ENCODE results near the gene SCD5. TPM values are rescaled to one million over a fixed set of nuclear protein-coding genes. Genes with fewer than 3 reads are reported as not detected.

SCD5 gene
- total and polyA plus RNA-seq, 2 donors (not counting 3 experiments of a cell fraction or from before 2014, with no cell fraction given) = 38.4 to 38.5 TPM

DNA sequence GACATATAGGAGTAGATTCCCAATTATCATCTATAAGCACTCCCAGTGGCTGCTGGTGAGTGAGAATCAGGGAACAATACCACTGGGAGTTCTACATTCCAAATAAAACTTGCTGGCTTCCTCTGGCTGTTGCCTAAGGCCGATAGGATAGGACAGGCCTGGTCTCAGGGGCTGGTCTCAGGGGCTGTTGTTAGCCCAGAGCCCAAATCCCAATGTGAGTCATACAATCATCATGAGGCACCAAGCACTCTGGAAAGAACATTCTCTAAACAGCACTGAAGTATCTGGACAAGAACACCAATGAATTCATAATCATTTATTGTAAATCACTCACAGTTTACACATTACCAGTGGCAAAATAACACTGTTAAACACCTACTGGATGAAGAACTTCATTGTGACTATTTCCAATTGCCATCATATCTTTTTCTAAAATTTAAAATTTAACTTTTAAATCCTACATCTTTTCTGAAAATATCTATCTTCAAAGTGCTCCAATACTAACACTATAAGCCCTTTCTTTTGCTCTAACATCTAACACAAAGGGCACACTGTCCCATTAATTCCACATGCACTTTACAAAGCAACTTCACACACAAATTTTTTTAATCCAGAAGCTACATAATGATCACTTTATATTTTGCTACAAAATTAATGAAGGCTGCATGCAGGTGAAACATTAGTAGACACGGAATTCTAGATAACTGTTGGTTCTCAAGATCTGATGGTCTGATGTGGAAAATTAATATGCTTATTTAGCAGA, 169.2 kb downstream of the SCD5 start:
- dilution Hi-C loops (cut with MboI; ENCODE audit: extremely low pct_ligation_motif_present, low sequenced_read_pairs) (no loop called here), intact Hi-C loops (cut with micrococcal nuclease) (no loop called here)
- CTCF ChIA-PET = interaction anchor here (3.7 kb wide), 1 partner anchor 109 kb away, joined by 13 read pairs; no protein-coding TSS in a partner anchor
- Histone ChIP-seq H3K27me3 (ENCODE audit: control insufficient read depth in 2 of 2, insufficient read depth in 2 of 2, low read length in 2 of 2) (no peaks in the 10 kb centered on the region), H3K27ac (ENCODE audit: insufficient read depth, low read depth, low read length) (no peak overlapping the region), H3K36me3 (ENCODE audit: control insufficient read depth in 2 of 2, extremely low read depth in 1 of 2, insufficient read depth in 2 of 2, low read length in 2 of 2) (peaks cover 0 to under 1% of the 10 kb centered on the region in 2 experiments), H3K79me2 (ENCODE audit: control insufficient read depth, insufficient read depth, low read length) (no peaks in the 10 kb centered on the region), H2AFZ (ENCODE audit: low read depth, low read length) (no peak overlapping the region), H3K4me2 (ENCODE audit: insufficient read depth, low read length) (no peak overlapping the region), H3K9ac (replicated peaks; ENCODE audit: extremely low read depth, insufficient read depth, low read length) (no peak overlapping the region), H3K4me1 (ENCODE audit: control insufficient read depth, extremely low read depth, insufficient read depth, low read length) (no peaks in the 10 kb centered on the region), H4K20me1 (replicated peaks; ENCODE audit: control insufficient read depth, extremely low read depth, insufficient read depth, low read length) (no peaks in the 10 kb centered on the region), H3K4me3 (replicated peaks in 1 of 3; ENCODE audit: insufficient read depth in 1 of 3, low read depth in 1 of 3, low read length in 3 of 3) (no peak overlapping the region), H3K9me3 (replicated peaks; ENCODE audit: control insufficient read depth, insufficient read depth, low read length) (no peaks in the 10 kb centered on the region), H3K9me1 (replicated peaks; ENCODE audit: control insufficient read depth, extremely low read depth, insufficient read depth, low read length) (no peaks in the 10 kb centered on the region)
- TSS peak; percentile 33 for BruUV-seq (replicated peaks)
- POLR2A ChIA-PET = no interaction called here
- DNase-seq (ENCODE audit: low read depth, low spot score) (no peak), FAIRE-seq (no peak)
- TF ChIP-seq JUN (IDR thresholded peaks at IDR 0.05; ENCODE audit: borderline replicate concordance, insufficient read depth, insufficient read length, low read depth) = no peak
- TF ChIP-seq MYC (IDR thresholded peaks at IDR 0.05; ENCODE audit: low read depth, low read length) = no peak
- TF ChIP-seq CTCF (IDR thresholded peaks at IDR 0.05; ENCODE audit: extremely low read depth in 1 of 2, insufficient read depth in 1 of 2, low read depth in 1 of 2, low read length in 2 of 2) = no peak
- TF ChIP-seq FOS (IDR thresholded peaks at IDR 0.05; ENCODE audit: borderline replicate concordance, insufficient read depth, low read length) = no peak
- TF ChIP-seq GATA2 (IDR thresholded peaks at IDR 0.05; ENCODE audit: insufficient read depth, insufficient read length, low read depth, low read length) = no peak
- TF ChIP-seq POLR2A (IDR thresholded peaks at IDR 0.05; ENCODE audit: low read depth, low read length) = no peak
- no peak for TF ChIP-seq EZH2 (IDR thresholded peaks at IDR 0.05; ENCODE audit: borderline replicate concordance, low read depth, low read length, severe bottlenecking)
- no peak for TF ChIP-seq POLR2AphosphoS5 (IDR thresholded peaks at IDR 0.05; ENCODE audit: insufficient read depth, low read depth, low read length)
- TF ChIP-seq, protein P1, sequence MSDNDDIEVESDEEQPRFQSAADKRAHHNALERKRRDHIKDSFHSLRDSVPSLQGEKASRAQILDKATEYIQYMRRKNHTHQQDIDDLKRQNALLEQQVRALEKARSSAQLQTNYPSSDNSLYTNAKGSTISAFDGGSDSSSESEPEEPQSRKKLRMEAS (IDR thresholded peaks at IDR 0.05; ENCODE audit: insufficient read depth, insufficient read length) = no peak

Measured in endothelial cell of umbilical vein (primary cell).